C1 segment of cervical spinal cord (tissue), 14 donors: ENCODE data around the gene OXCT1.
"Not testable (repeated sequence)": the region's sequence is repeated elsewhere in the genome, so short reads cannot be mapped to it uniquely, and the experiment has no call there.

ENCODE experiments used
- DNase-seq, 14 donors: peaks; one replicate each; lab custom pipeline; 2025; lab: John Stamatoyannopoulos, UW

OXCT1 gene

DNA sequence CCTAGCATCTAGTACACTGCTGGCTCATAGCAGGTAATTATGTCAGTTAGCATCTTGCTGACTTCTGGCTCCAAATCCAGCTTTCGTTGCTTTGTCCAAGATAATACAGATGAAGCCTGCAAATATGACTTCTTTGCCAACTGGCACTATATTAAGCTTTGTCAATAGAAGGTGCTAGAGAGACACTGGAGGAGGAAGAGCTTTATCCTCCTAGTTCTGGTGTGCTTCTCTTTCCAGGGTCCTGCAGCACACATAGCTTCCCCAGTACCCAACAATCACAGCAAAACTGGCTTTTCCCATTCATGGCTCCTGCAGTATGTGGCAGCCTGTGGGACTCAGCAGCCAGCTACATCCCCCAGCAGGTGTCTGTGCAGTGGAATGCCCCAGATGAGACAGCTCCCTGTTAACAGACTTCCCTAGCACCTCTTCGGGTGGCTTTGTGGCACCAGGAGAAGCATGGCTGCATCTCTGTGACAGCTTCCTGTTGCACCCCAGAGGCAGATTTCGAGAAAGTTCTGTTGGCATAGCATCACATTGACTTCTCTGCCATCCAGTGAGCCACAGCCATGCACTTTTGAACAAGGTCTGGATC is 147.8 kb downstream of the OXCT1 start:
- no peak for DNase-seq

DNA sequence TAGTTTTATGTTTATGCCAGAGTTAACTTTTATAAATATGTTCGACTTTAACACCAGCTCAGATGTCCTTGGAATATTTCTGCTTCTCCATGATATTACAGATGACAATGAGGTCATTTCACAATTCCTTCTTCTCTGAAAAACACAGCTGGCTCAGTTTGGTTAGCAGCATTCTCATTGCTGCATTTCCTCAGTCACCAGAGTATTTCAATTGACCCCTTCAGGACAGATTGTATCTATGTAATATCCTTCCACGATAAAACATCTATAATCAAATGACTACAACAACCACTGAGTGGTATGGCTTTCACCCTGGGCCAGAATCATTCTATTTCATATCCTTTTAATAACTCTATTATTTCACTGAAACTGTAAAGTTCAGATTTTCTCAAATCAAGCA is 148.7 kb downstream of the OXCT1 start:
- DNase-seq = no peak

DNA sequence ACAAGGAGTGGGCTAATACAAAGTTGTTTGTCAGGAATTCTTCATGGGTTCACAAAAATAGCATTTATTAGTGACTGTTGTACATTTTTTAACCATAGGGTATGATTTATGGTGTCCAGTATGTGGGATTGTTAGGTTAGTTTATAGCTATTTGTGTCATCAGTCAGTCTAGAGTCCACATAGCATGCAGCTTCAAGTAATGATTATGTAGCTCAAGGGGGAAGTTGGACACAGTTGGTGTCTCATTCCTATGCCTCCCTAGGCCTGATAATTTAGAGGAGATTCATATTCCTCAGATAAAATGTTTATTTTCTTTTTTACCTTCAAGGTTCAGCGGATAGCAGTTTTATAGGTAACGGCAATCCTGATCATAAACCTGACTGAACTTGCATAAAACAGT is 153.8 kb downstream of the OXCT1 start:
- no peak for DNase-seq

DNA sequence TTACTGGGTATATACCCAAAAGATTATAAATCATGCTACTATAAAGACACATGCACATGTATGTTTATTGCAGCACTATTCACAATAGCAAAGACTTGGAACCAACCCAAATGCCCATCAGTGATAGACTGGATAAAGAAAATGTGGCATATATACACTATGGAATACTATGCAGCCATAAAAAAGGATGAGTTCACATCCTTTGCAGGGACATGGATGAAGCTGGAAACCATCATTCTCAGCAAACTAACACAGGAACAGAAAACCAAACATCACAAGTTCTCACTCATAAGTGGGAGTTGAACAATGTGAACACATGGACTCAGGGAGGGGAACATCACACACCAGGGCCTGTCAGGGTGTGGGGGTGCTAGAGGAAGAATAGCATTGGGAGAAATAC is 155.8 kb downstream of the OXCT1 start:
- not testable (repeated sequence) for DNase-seq

DNA sequence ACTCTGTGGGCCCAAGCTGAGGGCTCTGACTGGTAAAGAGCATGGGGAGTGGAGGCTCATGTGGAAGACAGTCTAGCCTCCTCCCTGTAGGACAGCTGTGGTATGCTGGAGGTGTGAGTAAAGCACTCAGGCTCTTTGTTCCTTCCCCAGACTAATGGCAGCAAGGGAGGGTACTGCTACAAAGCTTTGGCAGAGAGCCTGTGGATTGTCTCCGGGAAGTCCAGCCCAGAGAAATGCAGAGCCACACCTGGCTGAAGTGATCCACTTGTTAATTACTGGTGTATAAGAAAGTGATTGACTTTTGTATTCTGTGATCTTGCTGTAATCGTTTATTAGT is 161.7 kb downstream of the OXCT1 start:
- no peak for DNase-seq

DNA sequence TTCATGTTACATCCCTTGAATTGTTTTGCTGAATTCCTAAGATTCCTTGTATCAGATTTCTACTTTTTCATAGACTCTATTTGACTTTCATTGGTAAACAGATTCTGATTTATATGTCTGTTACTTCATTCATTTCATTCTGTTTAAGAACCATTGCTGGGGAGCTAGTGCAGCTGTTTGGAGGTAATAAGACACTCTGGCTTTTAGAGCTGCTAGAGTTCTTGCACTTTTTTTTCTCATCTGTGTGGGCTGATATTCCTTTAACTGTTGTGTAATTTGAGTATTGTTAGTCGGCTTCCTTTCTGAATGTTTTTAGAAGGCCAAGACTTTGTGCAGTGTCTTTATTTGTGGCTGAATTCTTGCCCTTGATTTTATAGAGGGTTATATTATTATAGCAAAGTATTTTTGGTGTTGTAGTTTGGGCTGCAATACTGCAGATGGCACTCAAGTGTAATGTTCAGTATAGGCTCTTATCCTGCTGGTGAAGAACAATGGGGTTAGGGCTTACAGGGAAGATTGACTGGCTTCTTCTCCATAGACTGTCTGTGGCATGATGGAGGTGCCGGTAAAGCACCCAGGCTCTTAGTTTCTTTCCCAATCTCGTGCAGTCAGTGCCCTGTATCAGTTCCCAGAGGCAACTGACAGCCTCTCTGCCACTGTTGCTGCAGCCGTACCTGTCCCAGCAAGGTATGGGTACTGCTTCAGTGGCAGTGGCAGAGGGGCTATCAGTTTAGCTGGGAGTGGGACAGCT is 162.2 kb downstream of the OXCT1 start:
- DNase-seq = no peak

DNA sequence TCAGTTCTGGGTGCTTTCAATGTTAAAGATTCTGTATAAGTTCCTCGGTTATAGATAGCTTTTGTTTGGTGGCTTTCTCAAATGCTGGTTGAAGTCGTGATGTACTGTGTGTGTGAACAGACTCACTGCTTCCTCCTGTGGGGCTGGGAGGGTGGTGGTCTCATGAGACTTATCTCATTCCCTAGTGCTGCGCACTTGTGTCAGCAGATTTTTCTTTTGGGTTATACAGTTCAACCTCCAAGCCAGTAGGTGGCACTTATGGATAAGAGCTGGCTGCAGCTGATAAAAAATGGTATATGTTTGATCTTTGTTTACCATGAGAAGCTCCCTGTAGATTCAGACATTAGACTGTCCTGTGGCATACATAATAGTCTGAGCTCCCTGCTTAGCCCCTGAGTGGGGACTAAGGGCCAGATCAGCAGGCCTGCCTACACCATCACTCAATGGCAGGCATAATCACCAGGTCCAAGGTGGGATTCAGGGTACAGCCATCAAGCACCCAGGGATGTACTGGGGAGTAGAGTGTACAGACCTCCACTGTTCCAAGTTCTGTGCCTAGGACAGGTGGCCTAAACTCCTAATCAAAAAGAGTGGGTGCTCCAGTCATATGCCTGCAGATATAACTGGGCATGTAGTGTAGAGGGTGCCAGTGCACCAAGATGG is 174.2 kb downstream of the OXCT1 start:
- DNase-seq = no peak

DNA sequence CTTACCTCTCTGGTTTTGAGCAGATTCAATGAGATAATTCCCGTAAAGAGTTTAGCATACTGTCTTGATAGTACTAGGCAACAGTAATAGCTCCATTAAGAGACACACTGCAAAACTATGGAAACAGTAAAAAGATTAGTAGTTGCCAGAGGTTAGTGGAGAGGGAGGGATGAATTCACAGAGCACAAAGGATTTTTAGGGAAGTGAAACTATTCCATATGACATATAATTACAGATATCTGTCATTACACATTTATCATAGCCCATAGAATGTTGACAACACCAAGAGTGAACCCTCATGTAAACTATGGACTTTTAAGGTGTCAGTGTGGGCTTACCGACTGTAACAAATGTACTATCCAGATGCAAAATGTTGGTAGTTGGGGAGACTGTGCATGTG is 183.5 kb downstream of the OXCT1 start:
- no peak for DNase-seq

DNA sequence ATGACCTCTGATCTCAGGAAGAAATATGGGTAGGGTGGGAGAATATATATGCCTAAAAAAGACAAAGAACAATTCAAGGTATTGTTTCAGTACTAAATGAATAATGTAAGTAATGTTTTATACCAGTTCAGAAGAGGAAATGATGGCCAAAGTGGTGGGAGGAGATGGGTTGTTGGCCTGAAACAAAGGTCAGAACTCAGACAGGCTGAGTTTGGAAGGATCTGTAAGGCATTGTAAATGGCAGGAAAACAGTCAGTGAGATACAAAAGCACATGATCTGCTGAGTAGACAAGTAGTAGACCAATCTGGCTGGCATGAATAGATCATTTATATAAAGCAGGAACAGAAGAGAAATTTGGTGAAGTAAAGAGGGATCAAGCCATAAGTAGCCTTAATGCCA is 184.0 kb downstream of the OXCT1 start:
- DNase-seq = no peak

DNA sequence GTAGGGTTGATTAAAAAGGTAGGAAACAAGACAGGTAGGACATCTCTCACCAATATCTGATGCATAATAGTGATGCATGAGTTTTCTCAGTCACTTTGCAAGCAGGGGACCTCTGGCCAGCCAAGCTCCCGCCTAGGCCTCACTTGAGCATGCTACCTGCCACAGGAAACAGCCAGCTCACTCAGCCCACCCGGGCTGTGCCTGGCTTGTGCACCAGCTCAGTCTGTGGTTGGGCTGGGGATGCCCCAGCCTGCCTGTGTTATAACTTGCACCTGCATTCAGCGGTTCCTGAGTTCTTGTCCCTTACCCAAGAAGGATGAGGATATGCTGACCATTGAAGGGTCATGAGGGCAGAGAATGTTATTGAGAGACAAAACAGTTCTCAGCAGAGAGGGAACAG is 187.0 kb downstream of the OXCT1 start:
- DNase-seq = no peak

DNA sequence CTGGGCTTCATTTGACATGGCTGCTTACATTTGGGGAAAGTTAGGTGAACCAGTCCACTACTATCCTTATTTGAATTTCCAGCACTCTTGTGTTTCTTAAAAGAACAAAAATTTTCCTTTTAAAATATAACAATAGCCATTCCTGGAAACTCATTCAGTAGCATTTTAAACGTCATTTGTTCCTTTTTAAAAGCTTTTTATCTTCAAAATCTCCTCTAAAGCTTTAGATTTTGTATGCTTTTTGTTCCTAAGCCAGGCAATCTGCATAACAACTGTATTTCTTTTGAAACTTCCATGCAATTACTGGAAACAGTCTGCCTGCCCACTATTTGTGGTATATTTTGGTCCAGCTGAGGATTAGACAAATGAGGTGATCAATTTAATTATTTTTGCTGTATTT is 187.6 kb downstream of the OXCT1 start:
- no peak for DNase-seq

DNA sequence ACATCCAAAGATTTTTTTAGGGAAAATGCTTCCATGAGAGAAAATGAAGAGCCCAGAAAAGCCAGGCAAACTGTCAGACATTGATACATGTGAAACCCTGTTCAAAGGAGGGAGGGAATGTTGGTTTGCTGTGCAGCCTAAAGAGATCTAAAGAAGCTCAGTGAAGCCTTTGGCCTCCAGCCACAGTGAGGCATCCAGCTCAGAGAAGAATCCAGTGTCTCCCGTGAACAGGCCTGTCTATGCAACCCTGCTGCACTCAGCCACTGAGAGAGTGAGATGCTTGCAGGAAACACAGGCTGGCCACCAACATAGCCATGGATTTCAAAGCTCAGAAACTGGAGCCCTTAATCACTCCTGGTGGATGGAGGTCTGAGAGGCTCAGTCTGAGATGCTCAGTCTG is 188.4 kb downstream of the OXCT1 start:
- DNase-seq = no peak
